GM12874 (cell line): ENCODE data around the gene RGS16.

Experiments used
- TF ChIP-seq, protein P1 (sequence below): IDR thresholded peaks from 2 replicates; pipeline ENCODE4 v1.5.1; 2011; ENCODE audit warnings: low read depth, mild to moderate bottlenecking, control low read depth, low read length, moderate library complexity; ENCODE audit not compliant: insufficient read depth

RGS16 gene

DNA sequence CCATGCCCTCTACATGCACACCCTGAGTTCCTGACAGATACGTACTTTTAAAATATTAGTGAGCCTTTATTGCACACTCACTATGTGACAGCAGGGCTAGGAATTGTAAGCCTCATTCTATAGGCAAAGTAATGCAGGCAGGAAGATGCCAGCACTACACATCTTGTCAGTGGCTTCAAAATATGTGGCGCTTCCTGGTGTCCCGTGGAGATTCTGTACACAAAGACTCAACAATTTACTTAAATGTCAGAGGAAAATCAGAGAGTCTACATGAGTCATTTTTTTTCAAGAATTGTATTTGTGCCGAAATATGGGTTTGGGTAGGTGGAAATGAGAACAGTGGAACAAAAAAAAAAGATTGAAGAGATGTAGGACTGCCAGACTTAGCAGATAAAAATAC is 42.7 kb downstream of the RGS16 start:
- TF ChIP-seq, protein P1, sequence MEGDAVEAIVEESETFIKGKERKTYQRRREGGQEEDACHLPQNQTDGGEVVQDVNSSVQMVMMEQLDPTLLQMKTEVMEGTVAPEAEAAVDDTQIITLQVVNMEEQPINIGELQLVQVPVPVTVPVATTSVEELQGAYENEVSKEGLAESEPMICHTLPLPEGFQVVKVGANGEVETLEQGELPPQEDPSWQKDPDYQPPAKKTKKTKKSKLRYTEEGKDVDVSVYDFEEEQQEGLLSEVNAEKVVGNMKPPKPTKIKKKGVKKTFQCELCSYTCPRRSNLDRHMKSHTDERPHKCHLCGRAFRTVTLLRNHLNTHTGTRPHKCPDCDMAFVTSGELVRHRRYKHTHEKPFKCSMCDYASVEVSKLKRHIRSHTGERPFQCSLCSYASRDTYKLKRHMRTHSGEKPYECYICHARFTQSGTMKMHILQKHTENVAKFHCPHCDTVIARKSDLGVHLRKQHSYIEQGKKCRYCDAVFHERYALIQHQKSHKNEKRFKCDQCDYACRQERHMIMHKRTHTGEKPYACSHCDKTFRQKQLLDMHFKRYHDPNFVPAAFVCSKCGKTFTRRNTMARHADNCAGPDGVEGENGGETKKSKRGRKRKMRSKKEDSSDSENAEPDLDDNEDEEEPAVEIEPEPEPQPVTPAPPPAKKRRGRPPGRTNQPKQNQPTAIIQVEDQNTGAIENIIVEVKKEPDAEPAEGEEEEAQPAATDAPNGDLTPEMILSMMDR: no peak

DNA sequence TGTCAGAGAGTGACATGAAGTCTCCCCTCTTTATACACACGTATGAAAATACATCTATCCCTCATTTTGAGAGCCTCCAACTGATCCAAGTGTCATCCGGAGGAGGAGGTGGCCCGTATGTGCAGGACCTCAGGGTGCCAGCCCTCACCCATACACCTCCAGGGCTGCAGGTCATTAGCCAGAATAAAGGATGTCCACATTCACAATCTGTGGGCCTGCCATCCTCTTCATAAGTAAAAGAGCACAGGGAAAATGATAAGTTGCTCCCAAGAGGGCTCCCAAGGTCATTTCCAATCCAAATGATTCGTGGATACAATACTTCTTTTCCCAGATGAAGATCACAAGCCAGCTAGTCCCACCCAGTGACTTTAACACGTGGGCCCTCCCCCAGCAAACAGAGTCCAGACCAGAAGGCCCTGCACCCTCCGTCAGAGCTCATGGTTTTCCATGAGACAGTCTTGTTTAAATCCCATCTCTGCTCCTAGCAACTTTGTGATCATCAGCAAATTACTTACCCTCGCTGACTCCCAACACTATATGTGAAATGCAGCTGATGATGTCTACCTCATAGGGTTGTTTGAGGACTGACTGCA is 43.7 kb downstream of the RGS16 start:
- TF ChIP-seq, protein P1: no peak

DNA sequence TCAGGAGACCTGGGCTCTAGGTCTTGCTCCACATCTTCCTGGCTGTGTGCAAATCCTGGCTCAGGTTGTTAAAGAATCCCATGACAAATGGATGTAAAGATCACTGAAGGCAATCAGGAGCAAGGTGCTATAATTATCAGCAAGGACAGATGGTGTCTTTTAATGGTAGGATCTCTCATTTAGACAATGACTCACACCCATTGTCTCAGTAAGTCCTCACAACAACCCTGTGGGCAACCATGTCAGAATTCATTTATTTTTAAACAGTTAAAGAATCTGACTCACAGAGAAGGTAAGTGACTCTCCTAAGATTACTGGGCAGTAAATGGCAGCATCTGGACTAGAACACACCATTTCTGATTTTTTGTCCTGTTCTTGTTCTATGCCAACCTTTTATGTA is 47.9 kb downstream of the RGS16 start:
- TF ChIP-seq, protein P1: no peak

DNA sequence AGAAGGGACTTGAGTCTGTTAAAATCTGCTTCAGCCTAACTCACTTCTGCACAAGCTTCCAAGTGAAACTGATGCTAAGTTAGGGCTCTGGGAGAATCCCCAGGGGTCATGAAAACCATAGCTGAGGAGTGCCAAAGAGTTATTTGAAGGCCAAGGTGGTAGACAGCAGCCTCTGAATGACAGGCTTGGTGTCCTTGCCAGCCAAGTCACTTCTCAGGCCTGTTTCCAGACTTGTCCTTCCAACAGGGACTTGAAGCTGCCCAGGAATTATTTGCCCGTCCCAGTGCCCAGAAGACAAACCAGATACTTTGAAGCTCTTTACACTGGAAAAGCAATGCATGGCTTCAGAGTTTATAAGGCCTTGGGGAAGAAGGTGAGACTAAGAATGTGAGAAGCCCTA is 48.7 kb downstream of the RGS16 start:
- TF ChIP-seq, protein P1: no peak

DNA sequence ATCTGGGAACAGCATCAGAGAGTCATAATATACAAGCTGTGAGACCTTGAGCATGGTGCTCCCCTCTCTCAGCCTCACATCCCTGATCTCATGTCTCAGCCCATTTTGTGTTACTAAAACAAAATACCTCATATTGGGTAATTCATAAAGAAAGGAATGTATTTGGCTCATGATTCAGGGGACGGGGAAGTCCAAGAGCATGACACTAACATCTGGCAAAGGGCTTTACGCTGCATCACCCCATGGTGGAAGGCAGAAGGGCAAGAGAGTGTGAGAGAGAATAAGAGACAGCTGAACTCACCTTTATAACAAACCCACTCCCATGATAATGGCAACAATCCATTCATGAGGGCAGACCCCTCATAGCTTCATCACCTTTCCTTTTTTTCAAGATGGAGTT is 51.7 kb downstream of the RGS16 start:
- TF ChIP-seq, protein P1: no peak

DNA sequence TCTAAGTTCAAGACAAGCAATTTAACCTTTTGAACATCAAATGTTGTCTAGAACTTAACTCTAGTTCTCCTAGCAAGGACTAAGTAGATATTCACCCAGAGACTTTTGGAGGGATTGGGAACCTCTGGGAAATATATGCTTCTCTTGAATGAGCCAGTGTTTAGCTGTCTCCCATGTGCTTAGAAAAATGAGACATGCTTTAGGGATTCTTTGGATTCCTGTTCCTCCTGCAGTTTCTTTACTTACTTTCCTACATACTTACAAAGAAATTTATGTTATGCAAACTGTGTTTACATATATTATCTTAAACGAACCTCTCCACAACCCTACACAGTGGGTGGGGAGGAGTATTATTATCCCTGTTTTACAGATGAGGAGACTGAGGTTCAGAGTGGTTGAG is 54.4 kb downstream of the RGS16 start:
- TF ChIP-seq, protein P1: no peak

DNA sequence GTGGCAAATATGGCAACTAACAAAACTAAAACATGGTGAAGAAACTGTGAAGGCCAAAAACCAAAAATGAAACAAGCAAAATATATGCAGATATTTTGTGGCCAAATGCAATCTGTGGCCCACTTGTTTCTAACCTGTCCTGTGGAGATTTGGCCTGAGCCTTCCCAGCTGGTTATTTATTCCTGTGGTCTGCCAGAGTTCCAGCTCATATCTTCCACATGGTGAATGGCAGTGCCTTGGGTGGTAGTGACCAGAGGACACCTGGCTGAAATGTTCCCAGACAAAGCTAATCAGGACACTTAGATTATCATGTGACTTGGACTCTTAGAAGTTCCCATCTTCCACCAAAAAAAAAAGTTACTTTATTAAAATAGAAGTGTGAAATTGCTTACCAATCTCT is 54.8 kb downstream of the RGS16 start:
- TF ChIP-seq, protein P1: no peak
